Amniotic epithelial cell (primary cell): ENCODE measurements around the gene KRT35.

Source experiments
- DNase-seq: peaks from one replicate; pipeline ENCODE4 v3.0.0-alpha.2; 2010; ENCODE audit warnings: low read depth

The KRT35 gene

GRCh38 chr17:41481036-41481435 is at the start of gene KRT35:
Gene KRT35 (minus strand): TSS chr17:41481151. CDS start chr17:41481097, 54 bp downstream.
- no peak for DNase-seq

- DNase-seq: peak; percentile 99
Observed at GRCh38 chr17:41530062-41531048, 49.4 kb upstream of the KRT35 start.

- no peak for DNase-seq
Observed at GRCh38 chr17:41529491-41529915, 48.6 kb upstream of the KRT35 start.

GRCh38 chr17:41528959-41529353 is 48.0 kb upstream of the KRT35 start:
- no peak for DNase-seq

- DNase-seq: peak; percentile 47
Observed at GRCh38 chr17:41527063-41528023, 46.4 kb upstream of the KRT35 start.

- no peak for DNase-seq
Observed at GRCh38 chr17:41524261-41524660, 43.3 kb upstream of the KRT35 start.

GRCh38 chr17:41523787-41524186 is 42.8 kb upstream of the KRT35 start:
- no peak for DNase-seq

- DNase-seq: no peak
Observed at GRCh38 chr17:41523225-41523593, 42.3 kb upstream of the KRT35 start.

- DNase-seq: peak; percentile 46
Observed at GRCh38 chr17:41522301-41523224, 41.6 kb upstream of the KRT35 start.

- DNase-seq: peak; percentile 84
Observed at GRCh38 chr17:41521574-41522261, 40.8 kb upstream of the KRT35 start.

GRCh38 chr17:41520821-41521521 is 40.0 kb upstream of the KRT35 start:
- DNase-seq: peak; percentile 33

- DNase-seq: no peak
Observed at GRCh38 chr17:41519501-41520224, 38.7 kb upstream of the KRT35 start.

GRCh38 chr17:41518789-41519449 is 38.0 kb upstream of the KRT35 start, which contains the start of gene KRT15:
Gene KRT15 (minus strand): TSS chr17:41518890. CDS start chr17:41518827, 63 bp downstream.
- peak; percentile 38 for DNase-seq

- DNase-seq: no peak
Observed at GRCh38 chr17:41518031-41518430, 37.1 kb upstream of the KRT35 start.

GRCh38 chr17:41516830-41517283 is 35.9 kb upstream of the KRT35 start:
- no peak for DNase-seq

GRCh38 chr17:41516147-41516829 is 35.3 kb upstream of the KRT35 start:
- DNase-seq: no peak

GRCh38 chr17:41513168-41513547 is 32.2 kb upstream of the KRT35 start:
- no peak for DNase-seq

GRCh38 chr17:41512546-41513167 is 31.7 kb upstream of the KRT35 start:
- no peak for DNase-seq
